Upper lobe of left lung (tissue), 4 donors: Measurements from ENCODE around the gene MSMO1.

ENCODE experiments used
- CTCF ChIP-seq, 6 experiments: fragments of 450-650 bp in 4 of 6; fragments of 200-600 bp in 2 of 6; sonication (generic) in 2 of 6; IDR thresholded peaks; one replicate each; pipeline ENCODE4 v1.5.1; 2016 to 2019; ENCODE audit warnings: antibody characterized with exemption in 6 of 6
- EP300 ChIP-seq, 4 donors: sonication (generic); formaldehyde crosslinking; IDR thresholded peaks; one replicate each; pipeline ENCODE4 v1.5.1; 2017; ENCODE audit warnings: antibody characterized with exemption in 4 of 4, control low read depth in 2 of 4
- POLR2A ChIP-seq, 4 donors: fragments of 450-650 bp; IDR thresholded peaks; one replicate each; pipeline ENCODE4 v1.5.1; 2016 to 2017; ENCODE audit warnings: antibody characterized with exemption in 4 of 4, mild to moderate bottlenecking in 2 of 4
- POLR2AphosphoS5 ChIP-seq, 2 donors: sonication (generic); formaldehyde crosslinking; IDR thresholded peaks; one replicate each; pipeline ENCODE4 v1.5.1; 2017; ENCODE audit warnings: antibody characterized with exemption in 2 of 2

GRCh38 chr4:165383591-165384073 is 56.2 kb downstream of the MSMO1 start:
- TF ChIP-seq POLR2AphosphoS5 (IDR thresholded peaks at IDR 0.05) (no peak), POLR2A (IDR thresholded peaks at IDR 0.05) (no peak), CTCF (IDR thresholded peaks at IDR 0.05) (no peak), EP300 (IDR thresholded peaks at IDR 0.05) (no peak)
